GM18498 (cell line): Measurements from ENCODE around the gene TST.
"Not testable (repeated sequence)": the region's sequence is repeated elsewhere in the genome, so short reads cannot be mapped to it uniquely, and the experiment has no call there.

Source experiments
- ATAC-seq: cut with Tn5 transposase; IDR thresholded peaks from one replicate; pipeline ENCODE4 v1.9.1; 2021; ENCODE audit warnings: mild to moderate bottlenecking, moderate library complexity; ENCODE audit not compliant: unreplicated experiment

TST gene

DNA sequence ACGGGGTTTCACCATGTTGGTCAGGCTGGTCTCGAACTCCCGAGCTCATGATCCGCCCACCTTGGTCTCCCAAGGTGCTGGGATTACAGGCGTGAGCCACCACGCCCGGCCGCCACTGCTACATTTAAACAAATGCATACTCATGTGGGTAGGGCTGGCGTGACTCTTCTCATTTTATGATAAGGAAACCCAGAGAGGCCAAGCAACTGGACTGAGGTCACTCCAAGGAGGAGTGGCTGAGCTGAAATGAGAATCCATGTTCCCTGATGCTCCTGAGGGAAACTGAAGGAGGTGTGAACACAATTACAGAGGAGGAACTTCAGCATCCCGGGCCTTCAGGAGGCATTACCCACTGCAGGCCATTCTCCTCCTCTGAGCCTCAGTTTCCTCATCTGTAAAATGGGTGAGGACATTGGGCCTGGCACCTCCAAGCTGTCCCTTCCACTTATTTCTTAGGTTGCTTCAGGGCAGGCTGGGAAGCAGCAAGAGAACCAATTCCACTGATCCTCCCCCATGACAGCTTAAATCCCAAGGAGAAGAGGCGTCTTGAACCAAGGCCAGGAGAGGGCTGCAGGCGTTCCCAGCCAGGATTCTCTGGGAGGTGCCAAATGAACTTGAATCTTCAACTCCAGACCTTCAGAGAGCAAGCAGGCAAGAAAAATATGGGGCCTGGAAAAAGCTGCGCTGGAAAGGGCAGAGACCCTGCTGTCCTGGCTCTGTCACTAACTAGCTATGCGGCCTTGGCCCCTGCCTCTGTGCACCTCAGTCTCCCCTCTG lies 2.9 kb downstream of the TST start:
- ATAC-seq: no peak

DNA sequence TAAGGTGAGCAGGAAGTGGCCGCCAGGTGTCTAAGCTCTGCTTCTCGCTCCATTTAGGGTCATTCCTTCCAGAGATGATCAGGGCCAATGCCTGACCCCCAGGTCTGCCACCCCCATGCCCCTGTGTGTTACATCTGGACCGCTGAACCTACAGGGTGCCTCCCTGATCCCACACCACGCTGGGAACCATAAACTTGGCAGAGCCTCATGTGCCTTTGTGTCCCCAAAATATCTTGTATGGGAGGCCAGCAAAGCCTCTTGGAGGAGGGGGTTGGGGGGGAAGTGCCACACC lies 3.7 kb downstream of the TST start:
- no peak for ATAC-seq

DNA sequence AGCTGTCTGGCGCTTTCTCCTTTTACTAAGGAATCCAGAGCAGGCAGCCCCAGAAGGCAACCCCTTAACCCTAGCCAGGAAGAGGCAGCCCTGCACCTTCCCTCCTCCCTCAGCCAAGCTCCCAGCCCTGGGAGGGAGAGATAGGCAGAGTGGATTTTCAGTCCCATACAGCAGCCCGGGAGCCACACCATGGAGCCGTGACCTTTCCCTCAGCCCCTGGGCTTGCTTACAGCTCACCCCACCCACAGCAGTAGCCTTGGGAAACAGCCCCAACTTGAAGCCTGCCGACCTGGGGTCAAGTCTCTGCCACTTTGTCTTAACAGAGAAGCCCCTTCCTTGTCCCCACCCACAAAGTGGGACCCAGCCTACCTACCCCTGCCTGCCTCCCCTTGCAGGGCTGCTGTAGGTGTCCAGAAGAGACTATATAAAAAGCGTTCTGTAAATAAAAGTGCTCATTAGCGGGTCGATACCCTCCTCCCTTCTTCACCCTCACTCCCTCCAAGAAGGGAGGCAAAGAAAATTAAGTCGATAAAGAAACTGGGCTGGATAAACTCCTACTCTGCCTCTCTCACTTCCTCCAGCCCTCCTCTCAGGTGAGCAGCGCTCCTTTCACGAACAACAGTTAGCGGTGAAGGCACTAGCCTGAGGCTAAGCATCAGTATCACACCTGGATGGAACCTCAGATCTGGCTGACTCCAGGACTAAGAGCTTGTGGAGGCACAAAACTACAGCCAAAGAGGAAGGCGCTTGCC lies 4.2 kb downstream of the TST start:
- ATAC-seq: no peak

DNA sequence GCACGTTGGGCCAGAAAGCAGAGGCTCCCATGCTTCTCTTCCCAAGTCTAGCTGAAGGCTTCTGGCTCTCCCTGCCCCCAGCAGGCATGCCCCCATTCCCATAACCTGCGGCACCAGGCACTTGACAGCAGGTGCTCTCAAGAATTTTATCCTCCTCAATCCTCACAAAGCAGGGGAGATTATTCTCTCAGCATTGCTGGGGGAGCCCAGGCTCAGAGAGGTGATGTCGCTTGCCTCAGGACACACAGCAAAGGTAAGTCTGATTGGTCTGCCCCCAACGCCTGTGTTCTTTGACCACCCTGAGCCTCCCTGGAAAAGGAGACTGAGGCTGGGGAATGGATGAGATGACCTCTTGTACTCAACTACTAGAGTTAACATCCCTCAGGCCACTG lies 4.8 kb downstream of the TST start:
- ATAC-seq: no peak

DNA sequence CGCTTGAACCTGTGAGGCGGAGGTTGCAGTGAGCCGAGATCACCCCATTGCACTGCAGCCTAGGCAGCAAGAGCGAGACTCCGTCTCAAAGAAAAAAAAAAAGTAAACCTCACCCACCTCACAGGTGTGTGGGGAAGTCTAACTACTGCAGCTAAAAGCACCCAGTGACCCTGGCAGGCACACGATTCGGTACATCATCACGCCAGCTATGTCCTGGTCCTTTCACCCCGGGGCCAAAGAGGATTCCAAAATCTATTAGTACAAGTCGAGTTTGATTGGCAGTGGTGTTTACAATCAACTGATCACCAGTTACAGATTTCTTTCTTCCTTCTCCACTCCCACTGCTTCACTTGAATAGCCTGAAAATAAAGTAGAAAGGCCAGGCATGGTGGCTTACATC lies 6.3 kb downstream of the TST start:
- ATAC-seq: no peak

DNA sequence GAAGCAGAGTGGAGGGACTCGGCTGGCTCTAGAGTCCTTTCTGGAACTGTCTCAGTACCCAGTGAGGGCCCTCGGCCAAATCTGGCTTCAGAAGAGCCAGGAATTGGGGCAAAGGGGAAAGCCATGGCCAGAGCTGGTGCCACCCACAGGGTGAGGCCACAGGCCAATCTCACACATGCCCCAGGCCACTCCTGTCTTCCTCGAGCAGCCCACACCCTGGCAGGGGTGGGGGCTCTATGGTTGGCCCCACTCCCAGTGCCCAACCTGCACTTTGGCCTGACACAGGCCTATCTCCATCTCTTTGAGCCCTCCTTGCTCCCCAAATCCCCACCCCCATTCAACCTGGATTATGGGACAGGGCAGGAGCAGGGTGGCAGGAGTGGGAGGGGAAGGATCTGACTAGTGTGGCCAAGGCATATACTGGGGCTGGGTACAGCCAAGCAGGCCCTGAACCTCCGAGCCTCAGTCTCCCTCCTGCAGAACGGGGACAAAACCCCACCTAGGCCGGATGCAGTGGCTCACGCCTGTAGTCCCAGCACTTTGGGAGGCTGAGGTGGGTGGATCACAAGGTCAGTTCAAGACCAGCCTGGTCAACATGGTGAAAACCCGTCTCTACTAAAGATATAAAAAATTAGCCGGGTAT lies 6.9 kb downstream of the TST start:
- ATAC-seq: no peak

DNA sequence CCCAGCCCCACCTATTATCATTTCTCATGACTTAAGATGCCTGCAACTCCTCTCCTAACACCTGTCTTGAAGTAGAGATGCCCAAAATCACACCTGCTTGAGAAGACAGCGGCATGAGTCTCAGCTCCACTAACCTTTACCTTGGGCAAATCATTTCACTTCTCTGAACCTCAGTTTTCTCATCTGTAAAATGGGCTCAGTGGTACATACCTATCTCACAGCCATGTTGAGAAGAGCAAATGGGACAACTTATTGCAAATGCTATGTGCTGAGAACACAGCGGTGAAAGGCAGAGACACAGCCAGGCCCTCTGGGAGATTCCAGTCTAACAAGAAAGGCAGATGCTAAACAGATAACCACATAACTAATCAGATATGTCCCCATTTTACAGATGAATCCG lies 7.8 kb downstream of the TST start:
- no peak for ATAC-seq

DNA sequence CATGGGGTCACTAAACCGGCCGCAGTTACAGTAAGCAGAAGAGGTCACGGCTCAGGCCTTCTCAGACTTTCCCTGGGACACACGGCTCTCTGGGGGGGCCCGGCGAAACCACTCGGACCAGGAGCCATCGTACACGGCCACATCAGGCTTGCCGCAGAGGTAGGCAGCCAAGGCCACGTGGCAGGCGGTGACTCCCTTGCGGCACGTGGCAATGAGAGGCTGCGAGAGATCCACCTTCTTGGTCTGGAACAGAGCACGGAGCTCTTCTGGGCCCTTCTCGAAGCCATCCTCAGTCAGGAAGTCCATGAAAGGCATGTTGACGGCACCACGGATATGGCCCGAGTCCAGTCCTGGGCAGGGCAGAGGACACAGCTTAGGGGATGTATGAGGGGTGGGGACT lies 8.3 kb downstream of the TST start:
- ATAC-seq: no peak

DNA sequence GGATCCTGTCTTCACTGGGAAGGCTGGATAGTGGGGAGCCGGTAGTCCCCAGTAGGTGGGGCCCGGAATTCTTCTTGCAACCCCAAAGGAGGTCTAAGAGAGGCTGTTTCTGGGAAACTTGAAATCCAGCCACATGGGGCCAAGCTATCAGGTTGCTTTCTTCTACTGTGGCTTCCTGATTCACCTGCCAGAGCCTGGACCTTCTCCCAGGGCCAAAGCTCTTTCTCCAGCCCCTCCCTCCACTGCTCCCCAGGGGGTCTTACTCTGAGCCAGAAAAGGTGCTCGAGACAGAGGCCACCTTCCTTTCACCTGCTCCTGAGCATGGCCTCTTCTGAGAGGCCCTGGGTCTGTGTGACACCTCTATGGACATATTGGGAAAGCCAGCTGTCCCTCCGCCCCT lies 9.1 kb downstream of the TST start:
- no peak for ATAC-seq

DNA sequence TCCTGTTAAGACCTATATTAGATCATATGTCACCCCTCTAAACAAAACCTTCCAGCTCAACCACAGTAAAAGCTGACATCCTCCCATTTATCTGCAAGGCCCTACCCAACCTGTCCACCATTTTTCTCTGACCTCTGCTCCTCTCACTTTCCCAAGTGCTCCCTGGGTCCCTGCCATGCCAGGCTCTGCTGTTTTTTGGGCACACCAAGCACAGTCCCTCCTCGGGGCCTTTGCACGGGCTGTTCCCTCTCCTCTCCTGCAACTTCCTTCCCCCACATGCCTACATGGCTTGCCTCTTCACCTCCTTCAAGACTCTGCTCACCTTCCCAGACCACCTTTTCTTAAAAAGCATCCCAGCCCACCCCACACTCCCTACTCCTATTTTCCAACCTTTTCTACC lies 9.8 kb downstream of the TST start:
- ATAC-seq: no peak

DNA sequence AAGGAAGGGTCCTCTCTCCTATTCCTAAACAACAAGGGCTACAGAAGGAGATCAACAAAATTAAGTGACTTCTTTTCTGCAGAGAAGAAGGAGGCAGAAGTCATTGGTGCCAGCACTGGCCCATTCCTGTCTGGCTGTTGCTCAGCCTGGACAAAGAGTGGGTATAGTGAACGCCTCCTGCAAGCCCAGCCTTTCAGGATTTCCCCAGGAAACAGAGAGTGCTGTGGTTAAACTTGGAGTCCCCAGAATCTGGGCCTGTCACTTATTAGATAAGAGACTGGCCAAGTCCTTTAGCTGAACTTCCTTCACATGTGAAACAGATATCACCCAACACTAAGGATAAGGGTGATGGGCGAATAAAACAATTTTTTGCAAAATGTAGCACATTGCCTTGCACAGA lies 10.9 kb downstream of the TST start:
- ATAC-seq: no peak

DNA sequence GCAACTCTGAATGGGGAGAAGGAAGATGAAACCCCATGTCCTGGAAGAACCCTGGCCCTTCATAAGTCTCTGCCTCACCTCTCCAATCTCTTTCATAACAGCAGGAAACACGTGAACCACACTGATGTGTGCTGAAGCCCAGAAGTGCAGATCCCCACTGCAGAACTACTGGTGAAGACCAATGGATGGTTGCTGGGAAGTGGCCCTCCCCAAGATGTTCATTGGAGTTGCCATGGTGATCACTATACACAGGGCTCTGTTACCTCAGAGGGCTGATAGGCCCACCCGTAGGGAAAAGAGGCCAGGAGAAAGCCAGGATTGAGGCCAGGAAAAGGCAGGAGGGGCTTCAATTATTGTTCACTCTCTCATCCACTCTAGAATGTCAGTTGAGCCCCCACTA lies 11.6 kb downstream of the TST start:
- ATAC-seq: no peak

DNA sequence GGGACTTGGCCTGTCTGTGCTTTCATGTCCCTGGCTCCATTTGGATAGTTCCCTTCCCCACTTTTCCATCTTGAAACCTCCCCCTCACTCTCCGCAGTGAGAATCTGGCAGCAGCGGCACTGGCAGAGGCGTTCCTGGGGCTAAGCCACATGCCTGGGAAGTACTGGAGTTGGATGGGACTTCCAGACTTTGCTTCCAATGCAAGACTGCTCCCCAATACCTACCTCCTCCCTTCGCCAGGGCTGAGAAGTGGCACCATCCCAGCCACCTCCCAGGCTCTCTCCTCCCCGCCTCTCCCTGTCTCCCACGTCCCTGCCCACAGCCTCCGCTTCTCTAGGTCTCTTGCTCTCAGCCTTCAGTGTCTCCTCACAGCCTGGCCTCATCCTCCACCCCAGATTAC lies 16.6 kb downstream of the TST start:
- ATAC-seq: no peak

DNA sequence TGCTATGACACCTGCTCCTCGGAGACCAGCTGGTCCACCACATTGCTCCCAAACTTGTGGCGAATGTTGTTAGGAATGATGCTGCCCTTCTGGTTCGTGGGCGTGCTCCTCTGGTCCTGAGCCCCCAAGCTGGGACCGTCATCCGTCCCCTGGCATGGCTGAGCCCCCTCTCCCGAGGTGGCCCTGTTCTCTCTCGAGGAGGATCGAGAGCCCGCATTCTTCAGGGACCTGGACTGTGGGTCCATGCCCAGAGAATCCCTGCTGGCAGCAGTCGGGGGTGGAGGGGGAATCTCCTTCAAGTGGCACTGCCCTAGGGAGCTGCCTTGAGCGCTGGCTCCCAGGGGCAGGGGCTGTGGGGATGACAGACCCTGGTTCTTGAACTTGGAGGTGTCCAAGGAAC lies 17.4 kb downstream of the TST start:
- ATAC-seq: no peak

DNA sequence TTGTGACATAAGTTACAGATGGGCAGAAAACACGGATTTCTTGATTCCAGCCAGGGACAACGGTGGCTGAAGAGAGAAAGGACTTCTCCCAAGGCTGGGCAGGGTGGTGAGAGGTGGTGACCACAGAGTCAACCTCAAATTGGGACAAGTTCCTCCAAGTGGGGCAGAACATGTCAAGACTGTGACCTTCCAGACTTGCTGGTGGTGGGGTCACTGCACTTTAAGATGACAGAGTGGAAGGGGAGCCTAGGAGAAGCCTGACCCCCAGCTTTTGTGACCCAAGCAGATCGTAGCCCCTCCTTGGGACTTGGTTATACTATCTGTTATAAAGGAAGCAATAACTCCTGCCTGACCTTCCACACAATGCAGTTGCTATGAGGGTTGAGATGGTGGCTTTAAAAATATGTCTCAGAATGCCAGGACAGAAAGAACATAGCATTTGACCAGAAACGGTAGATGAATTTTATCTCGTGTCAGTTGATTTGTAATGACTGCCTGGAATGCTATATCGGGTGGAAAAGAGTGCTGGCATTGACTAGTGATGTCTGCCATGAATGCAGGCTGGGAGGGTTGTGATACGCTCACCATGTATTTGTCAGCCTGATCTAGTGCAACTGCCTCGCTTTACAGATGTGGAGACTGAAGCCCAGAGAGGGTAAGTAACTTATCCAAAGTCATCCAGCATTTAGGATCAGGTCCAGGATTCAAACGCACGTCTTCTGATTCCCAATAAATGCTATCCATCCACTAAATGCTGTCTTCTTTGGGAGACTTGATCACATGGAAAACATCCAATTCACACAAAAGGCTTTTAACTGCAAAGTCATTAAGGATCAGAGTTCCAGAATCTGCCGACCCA lies 18.3 kb downstream of the TST start:
- ATAC-seq: no peak

DNA sequence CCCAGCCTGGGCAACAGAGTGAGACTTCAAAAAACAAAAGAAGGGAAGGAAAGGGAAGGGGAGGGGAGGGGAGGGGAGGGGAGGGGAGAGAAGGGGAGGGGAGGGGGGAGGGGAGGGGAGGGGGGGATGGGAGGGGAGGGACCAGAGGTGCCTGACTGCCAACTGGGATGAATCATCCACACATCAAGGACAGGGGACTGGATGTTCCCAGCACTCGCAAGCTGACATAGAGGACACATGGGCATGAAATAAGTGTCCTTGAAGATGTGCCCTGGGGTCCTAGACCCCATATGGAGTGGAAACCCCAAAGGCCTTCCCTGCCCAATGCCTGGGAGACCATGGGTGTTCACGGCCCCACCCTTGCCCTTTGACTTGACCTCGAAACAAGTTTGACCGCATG lies 19.8 kb downstream of the TST start:
- no peak for ATAC-seq

DNA sequence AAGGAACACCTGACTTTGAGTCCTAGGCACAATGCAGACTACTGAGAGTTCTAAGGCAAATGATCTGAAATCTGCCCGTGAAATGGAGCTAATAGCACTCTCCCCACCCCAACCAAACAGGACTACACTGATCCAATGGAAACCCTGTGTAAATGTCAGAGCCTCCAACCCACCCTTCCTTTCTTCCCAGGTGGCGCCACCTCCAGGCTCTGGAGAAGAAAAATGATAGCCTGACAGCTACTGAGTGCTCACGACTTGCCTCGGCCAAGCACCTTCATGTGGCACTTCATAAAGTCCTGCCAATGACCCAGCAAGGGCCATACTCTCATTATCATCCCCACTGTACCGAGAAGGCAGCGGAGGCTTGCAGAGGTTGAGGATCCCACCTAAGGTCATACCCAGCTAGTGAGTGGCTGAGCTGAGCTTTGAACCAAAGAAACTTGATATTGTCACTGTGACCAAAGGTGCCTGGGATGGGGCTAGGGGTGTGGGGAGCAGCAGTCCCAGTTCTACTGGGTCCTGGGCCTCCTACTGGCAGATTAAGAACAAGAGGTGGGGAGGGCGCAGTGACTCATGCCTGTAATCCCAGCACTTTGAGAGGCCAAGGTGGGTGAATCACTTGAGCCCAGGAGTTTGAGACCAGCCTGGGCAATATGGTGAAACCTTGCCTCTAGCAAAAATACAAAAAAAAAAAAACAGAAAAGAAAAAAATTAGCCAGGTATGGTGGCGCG lies 20.5 kb downstream of the TST start:
- ATAC-seq: no peak

DNA sequence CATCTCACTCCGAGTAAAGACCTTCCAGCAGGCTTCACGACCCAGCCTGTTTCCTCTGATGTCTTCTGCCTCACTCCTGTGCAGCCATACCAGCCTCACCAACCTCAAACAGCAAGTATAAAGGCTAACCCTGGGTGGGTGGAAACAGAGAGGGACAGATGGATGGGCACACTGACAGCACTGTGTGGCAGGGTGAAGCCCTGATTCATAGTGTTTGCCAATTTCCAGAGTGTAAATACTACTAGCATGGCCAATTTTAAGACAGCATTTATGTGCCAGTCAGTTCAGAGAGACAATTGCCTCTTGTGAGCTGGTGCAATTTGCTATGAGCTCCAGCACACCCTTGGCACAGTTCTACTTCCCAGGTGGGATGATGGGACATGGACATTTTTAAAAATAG lies 21.5 kb downstream of the TST start:
- no peak for ATAC-seq

DNA sequence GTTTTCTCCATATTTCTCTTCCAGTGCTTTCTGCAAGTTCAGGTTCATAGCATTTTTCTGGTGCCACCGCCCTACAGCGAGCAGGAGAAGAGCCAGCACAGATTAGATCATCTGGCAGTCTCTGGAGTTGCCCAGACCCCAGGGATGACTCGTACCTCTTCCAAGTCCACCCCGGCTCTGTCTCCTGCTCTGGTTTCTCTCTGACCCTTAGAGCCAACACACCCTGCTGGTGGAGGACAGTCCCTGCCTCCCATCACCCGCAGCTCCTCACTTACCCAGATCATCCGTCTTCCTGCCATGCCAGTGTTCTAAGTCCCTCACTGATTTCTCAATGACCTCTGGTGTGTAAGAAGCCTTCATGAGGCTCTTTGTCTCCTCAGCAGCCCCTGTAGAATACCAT lies 28.0 kb downstream of the TST start:
- no peak for ATAC-seq

DNA sequence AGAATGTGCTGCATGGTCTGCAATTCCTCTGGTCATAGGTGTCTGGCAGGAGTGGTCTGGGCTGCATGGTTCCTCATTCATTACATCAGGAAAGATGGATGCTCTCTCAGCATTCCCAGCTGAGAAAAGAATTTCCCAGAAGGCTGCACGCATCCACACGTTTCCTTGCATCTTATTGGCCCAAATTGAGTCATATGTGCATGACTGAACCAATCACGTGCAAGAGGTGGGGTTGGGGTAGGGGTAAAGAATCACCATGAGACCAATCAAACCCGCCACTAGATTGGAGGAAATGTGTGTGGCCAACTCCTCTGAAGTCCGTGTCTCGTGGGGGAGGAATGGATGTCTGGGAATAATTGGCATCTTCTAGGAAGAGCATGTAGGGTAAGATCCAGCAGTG lies 28.8 kb downstream of the TST start:
- no peak for ATAC-seq

DNA sequence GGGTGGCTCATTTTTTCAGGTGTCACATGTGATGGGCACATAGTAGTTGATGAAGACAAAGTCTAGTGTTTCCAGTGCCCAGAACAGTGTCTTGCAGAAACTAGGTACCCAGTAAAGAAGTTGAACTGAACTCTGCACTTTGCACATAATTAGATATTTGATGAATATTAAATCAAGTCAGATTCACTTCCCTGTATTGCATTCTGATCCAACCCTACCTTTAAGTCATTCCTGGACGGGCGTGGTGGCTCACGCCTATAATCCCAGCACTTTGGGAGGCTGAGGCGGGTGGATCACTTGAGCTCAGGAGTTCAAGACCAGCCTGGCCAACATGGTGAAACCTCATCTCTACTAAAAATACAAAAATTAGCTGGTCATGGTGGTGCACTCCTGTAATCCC lies 30.2 kb downstream of the TST start:
- not testable (repeated sequence) for ATAC-seq
